Measurements from ENCODE around the gene MEX3C.

MEX3C gene

DNA sequence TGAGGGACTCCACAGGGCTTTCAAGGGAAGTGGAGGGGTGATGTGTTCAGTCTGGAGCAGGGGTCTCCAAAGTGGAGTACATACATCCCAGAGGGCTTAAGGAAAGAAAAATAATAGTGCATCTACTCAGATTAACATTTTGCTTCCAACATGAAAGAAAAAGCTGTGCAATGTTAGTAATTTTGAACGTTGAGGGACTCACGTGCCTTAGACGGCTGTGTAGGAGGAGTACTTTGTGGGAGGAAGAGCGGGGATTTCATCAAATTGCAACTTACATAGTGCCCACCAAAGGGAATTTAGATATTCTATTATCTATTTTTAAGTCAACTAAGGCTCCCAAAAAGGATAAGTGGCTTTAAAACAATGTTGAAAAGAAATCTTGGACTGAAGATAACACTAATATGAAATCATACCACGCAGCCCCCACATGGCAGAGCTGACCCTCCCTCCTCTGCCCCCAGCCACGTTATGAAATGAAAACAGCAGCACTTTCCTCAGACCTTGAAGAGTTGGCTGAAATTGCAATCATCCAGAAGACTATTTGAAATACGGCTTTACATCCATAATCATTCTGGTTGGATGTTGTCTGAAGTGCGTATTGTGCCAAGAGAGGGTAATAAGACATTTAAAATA, 42.9 kb downstream of the MEX3C start:
- no peak overlapping the region for H3K27ac ChIP-seq
- TF ChIP-seq, protein P1, sequence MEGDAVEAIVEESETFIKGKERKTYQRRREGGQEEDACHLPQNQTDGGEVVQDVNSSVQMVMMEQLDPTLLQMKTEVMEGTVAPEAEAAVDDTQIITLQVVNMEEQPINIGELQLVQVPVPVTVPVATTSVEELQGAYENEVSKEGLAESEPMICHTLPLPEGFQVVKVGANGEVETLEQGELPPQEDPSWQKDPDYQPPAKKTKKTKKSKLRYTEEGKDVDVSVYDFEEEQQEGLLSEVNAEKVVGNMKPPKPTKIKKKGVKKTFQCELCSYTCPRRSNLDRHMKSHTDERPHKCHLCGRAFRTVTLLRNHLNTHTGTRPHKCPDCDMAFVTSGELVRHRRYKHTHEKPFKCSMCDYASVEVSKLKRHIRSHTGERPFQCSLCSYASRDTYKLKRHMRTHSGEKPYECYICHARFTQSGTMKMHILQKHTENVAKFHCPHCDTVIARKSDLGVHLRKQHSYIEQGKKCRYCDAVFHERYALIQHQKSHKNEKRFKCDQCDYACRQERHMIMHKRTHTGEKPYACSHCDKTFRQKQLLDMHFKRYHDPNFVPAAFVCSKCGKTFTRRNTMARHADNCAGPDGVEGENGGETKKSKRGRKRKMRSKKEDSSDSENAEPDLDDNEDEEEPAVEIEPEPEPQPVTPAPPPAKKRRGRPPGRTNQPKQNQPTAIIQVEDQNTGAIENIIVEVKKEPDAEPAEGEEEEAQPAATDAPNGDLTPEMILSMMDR (conservative IDR thresholded peaks at IDR 0.05) = no peak
- TF ChIP-seq ZFX (IDR thresholded peaks at IDR 0.05) = no peak

DNA sequence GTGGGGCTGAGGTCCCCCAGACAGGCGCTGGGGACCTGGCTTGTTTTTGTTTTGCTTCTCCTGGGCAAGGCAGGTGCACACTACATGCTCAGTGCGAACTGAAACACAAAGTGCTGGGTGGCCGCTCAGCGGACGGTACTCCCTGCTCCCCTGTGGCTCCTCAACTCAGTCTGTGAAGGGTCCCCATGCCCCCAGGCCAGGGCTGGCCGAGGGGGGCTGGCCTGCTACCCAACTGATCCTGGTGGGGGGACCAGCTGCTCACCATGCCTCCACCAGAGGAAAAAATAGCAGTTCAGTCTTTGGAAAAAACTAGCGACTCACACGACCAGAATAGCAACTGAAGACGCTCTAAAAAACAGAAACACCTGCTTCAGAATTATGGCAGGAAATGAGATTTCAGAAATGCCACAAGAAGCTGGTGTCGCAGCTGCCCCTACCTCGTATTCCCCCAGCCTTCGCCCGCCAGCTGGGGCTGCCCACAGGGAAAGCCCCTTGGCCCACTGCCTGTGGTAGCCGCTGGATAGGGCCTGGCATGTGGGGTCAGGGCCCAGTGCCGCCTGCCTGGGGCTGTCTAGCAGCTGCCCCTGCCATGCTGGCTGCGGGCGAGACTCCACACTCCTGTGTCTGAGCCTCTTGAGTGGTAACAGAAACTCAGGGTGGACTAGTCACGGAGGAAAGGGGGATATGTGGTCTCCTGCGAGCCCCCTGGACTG, 43.7 kb downstream of the MEX3C start:
- H3K27ac ChIP-seq = no peak overlapping the region
- TF ChIP-seq ZFX (IDR thresholded peaks at IDR 0.05) = no peak
- TF ChIP-seq, protein P1 (conservative IDR thresholded peaks at IDR 0.05) = no peak

DNA sequence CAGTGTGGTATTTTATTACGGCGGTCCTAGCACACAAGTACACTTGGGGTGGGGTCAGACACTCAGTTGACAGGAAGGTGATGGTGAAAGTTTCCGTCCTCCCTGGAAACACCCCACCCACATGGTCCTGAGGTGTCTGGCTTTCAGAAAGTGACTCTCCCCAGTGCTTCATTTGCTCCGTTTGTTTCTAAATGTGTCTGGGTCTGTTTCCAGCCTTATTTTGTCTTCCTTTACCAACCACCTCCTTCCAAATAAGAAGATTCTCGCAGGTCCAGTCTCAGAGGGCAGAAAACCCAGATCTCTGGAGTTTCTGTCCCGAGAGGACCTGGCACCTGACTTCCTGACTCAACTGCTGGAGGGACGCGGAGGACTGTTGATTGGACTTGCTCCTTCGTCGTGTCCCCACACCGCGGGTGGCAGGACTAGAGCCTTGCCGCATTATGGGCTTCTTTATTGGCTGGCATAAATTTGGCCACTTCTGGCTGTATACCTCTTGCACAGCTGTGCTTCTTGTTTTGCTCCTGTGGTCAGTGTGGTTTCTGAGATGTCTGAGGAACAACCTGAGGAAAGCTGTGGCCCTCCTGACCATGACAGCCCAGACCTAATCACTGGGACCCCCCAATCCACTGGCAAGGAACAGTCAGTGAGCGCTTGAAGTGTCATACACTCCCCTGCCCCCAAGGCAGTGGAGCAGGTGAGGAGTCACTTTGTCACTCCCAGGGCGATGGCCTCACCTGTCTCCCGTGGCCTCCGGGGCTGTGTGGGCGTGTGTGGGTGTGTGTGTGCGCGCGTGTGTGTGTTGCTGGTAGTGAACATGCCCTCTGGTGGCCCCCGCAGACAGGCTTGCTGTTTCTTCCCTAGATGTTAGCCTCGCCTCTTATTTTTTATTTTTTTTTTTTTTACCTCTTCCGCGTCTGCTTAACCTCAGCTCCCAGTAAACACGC, 45.6 kb downstream of the MEX3C start:
- TF ChIP-seq, protein P1 (conservative IDR thresholded peaks at IDR 0.05) = no peak
- no peak for TF ChIP-seq ZFX (IDR thresholded peaks at IDR 0.05)
- H3K27ac ChIP-seq = no peak overlapping the region

DNA sequence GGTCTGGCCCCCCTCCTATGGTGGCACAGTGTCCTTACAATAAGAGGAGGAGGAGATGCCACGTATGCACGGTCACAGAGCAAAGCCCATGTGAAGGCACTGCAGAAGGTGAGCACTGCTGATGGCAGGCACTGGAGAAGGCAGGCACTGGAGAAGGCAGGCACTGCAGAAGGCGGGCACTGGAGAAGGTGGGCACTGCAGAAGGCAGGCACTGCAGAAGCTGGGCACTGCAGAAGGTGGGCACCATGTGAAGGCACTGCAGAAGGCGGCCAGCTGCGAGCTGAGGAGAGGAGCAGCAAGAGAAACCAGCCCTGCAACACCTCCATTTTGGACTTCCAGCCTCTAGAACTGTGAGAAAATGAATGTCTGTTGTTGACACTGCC, 46.3 kb downstream of the MEX3C start:
- no peak overlapping the region for H3K27ac ChIP-seq
- TF ChIP-seq ZFX (IDR thresholded peaks at IDR 0.05) = no peak
- TF ChIP-seq, protein P1 (conservative IDR thresholded peaks at IDR 0.05) = no peak

DNA sequence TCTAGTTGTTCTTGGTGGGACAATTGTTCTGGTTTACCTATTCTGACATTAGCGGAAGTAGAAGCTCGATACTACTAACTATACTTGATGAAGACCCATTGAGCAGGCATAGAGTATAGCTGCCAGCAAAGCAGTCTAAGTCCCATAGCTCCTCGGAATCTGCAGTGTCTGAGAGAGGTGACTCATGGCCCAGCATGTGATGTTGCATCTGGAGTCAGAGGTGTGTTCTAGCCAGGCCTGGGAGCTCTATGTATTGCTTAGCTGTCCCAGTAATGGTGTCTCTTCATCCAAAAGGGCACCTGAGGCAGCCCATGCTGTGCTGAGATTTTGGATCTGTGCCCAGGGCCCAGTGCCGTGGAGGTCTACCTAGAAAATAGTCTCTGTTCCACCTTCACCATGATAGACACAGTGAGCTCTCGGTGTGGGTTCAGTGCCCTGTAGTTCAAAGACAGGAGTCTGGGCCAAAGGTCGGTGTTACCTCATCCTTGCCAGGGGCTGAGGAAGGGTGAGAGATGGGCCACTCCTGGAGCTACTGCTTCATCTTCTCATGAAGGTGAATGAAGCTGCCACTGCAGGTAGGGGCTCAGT, 47.3 kb downstream of the MEX3C start:
- no peak overlapping the region for H3K27ac ChIP-seq
- no peak for TF ChIP-seq ZFX (IDR thresholded peaks at IDR 0.05)
- TF ChIP-seq, protein P1 (conservative IDR thresholded peaks at IDR 0.05) = no peak

DNA sequence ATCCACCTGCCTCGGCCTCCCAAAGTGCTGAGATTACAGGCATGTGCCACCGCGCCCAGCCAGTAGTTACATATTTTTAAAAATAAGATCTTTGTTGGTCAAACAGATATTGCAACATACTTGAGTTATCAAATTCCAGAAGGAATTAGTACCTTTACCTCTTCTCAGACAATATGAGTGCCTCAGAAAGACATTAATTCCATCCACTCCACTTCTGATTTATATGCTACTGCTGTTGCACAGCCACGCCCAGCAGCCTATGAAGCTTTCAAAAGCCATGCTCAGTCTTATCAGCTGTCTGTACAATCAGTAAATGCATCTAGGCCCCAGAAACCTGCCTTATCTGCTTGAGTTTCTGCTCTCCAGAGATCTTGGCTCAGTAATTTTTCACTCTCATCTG, 47.8 kb downstream of the MEX3C start:
- TF ChIP-seq, protein P1 (conservative IDR thresholded peaks at IDR 0.05) = no peak
- no peak for TF ChIP-seq ZFX (IDR thresholded peaks at IDR 0.05)
- no peak overlapping the region for H3K27ac ChIP-seq
